Measurements from ENCODE around the gene EHD1.
"Not testable (repeated sequence)": the region's sequence is repeated elsewhere in the genome, so short reads cannot be mapped to it uniquely, and the experiment has no call there.

Gene EHD1

DNA sequence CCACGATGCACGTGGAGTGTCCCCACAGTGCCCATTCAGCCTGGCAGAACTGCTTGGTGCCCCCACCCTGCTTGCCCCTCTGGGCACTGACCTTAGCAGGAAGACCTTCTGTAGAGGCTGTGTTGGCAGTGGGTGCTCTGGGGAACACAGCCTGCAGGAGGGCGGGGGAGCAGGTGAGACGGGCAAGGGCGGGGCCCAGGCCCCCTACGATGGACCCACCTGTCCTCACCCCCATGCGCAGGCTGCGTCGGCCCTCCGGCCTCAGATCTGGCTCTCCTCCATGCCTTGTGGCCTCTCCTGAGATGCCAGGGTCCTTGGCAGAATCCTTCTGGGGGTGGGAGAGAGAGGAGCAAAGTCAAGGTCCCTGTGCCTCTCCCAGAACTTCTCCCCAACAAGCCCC lies 44.9 kb downstream of the EHD1 start:
- in situ Hi-C loops (cut with MboI; ENCODE audit: low sequenced_read_pairs) = no loop called here

DNA sequence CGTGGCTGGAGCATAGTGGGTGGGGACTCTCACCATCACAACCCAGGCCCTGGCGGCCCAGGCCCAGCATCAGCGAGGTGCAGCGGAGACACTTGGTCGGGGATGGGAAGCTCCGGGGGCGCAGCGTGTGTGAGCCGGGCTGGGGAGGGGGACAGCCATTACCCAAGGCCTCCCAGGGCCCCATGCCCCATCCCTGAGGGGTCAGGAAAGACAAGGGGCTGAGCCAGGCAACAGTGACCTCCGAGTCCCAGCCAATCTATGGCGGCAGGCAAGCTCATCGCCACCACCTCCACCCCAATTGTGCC lies 45.3 kb downstream of the EHD1 start:
- in situ Hi-C loops (cut with MboI; ENCODE audit: low sequenced_read_pairs) = no loop called here

DNA sequence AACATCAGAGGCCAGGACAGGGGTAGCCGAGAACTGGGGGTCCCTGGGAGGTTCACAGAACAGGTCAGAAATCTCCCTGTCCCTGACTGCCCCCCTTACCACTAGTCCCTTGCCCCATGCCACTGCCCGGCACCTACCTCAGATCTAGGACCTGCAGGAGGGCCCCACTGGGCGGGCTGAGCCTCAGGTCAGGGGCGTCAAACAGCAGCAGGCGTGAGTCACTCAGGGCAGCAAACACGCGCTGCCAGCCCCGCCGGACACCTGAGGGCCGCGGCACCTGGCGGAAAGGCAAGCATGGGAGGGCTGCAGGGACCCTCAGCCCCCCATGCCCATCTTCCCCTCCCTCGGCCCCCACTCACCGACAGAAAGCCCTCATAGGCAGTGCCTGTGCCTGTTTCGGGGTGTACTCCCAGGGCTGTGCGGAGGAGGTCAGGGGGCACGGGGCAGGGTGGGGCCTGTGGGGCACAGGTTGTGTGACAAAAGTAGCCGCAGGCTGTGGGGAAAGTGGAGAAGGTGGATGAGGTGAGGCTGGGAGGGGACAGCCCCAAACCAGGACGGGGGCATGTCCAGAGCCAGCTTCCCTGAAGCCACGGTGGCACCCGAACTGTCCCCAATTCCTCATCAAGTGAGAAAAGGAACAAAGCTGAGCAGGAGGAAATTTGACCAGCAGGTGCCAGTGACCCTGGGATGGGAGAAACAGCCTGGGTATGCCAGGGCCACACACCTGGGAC lies 45.8 kb downstream of the EHD1 start:
- in situ Hi-C loops (cut with MboI; ENCODE audit: low sequenced_read_pairs) = no loop called here

DNA sequence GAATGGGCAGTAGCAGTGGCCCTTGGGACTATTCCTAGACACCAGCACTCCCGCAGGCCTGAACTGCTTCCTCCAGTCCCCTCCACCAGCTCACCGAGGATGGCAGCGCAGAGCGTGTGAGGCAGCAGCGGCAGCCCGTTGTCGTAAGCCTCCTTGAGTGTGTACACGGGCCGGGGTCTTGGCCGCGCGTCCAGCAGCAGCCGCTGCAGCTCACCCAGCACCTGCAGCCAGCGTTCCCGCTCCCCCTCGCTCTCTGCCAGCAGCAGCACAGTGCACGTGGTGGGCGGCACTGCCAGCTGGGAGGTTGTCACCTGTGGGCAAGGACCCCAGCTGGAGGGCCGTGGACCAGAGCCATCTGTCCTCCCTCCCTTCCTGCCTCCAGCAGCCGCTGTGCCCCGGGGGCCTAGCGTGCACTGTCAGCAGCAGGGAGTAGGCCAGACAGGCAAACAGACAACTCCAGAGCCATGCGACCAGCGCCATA lies 47.0 kb downstream of the EHD1 start:
- in situ Hi-C loops (cut with MboI; ENCODE audit: low sequenced_read_pairs) = no loop called here

DNA sequence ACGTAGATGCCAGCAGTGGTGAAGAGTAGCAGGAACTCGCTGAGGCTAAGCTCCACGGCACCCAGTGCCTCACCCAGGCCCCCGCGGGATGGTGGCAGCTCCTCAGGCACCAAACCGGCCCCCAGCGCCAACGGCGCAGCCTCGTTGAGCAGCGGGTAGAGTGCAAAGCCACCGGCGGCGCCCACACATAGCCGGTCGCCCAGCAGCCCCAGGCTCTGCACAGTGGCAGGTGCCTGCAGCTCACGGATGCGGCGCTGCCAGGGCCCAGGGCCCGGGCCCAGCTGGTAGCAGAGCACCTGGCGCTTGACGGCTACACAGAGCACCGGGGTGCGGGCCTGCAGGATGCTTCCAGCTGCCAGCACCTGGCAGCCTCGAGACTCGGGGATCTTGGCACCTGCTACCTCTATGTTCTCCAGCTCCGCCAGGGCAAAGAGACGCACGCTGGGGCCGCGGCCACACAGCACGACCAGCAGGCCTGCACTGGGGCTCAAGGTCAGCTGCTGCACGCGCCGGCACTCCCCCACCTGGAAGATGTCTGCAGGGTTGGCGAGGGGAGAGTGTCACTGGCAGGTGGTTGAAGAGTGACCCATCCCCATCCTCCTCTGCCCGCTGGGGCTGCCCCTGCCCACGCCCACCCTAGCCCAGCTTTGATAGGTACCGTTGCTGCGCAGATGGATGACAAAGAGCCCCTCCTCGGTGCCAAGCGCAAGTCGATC lies 48.7 kb downstream of the EHD1 start:
- in situ Hi-C loops (cut with MboI; ENCODE audit: low sequenced_read_pairs) = no loop called here

DNA sequence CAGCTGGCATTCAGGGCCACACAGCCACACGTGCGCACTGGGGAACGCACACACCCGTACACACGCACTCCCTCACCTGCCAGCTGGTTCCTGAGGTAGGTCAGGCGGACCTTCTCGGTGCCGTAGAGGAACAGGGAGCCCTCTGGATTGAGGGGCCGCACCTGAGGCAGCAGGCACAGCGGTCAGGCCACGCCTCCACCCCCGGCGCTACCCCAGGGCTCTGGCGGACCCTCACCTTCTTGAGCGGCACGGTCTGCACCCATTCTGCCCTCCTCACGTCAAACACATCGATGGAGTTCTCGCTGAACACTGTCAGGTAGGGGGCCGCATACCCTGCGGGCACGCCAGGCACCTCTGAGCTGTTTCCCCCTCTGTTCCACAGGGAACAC lies 51.0 kb downstream of the EHD1 start:
- in situ Hi-C loops (cut with MboI; ENCODE audit: low sequenced_read_pairs) = no loop called here

DNA sequence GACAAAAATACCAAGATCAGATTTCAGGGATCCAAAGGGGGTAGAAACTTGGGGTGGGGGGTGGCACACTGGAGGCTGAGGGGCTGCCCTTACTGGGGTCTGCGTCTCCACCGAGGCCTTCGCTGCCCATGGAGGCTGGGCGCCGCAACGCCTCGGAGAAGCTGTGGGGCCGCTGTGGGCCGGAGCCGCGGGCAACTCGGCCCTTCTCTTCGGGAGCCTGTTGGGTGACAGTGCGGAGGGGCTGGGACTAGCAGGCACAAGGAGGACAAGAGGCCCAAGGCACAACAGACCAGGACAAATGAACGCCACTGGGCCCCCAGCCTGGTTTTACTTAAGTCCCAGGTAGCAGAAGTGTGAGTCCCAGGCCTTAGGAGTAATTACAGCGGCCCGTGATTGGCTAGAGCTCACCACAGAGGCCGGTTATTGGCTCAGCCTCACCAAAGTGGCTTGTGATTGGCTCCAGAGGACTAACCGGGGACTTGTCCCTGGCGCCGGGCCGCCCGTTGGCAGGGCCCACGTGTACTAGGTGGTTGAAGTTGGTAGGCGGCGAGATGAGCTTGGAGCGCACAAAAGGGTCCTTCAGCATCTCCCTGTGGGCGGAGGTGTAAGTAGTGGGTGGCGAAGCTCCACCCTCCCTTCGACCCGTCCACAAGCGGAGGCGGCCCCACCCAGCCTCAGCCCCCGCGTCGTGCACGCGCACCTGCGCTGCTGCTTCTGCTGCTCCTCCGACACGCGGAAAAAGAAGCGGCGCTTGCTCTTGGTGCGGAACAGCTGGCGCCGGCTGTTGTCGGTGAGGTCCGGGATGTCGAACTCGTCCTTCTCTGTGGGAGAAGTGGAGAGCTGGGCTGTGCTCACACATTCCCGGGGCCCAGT lies 51.6 kb downstream of the EHD1 start:
- in situ Hi-C loops (cut with MboI; ENCODE audit: low sequenced_read_pairs) = no loop called here

DNA sequence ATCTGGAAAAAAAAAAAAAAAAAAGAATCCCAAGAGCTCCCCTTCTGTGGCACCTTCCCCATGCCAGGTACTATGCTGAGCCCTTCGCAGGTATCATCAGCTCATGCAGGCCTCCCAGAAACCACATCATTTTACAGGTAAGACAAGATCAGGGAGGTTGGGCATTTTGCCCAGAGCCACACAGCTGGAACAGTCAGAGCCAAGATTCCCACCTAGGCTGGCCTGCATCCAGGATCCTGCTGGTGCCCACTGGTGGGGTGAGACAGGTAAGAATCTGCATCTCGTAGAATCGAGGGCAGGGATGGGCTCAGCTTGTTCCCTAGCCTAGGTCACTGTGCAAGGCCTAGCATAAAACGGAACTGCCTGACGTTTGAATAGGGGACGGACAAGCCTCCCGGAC lies 52.4 kb downstream of the EHD1 start:
- in situ Hi-C loops (cut with MboI; ENCODE audit: low sequenced_read_pairs) = no loop called here

DNA sequence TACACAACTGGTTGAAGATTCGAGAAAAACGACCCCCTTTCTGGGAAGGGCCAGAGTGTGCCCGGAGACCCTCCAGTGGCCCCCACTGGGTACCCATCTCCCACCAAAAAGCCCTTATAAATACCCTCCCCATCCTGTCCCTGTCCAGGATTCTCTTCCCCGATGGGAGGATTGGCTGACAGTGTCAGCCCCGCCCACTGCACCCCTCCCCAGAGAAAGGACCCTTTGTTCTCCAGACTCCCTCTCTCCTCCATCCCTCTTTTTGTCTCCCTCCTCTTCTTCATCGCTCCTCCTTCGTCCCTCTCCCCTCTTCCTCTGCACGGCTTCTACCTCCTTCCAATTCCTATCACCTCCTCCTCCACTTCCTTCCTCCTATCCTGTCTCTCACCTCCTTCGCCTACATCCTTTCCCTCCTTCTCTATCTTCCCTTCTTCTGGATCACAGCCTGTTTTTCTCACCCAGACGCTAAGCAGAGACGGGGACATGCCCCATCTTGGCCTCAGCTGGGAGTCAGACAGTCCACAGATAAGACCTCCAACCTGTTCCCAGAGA lies 54.8 kb downstream of the EHD1 start:
- in situ Hi-C loops (cut with MboI; ENCODE audit: low sequenced_read_pairs) = no loop called here

DNA sequence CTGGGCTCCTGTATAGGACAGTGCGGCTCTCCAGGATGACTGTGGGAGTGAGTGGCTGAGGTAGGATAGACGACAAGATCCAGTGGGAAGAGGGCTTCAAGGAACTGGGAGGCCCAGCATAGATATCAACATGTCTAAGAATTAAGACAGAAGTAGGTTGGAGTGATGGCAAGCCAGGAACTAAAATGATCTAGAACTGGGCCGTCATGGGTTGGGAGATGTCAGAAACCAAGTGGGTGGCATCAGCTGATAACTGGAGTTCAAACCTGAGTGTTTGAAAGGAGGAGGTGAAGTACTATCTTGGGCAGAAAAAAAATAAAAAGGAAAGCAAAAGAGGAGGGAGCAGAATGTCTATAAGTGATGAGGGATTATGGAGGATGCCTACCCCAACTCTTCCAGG lies 60.9 kb downstream of the EHD1 start:
- in situ Hi-C loops (cut with MboI; ENCODE audit: low sequenced_read_pairs) = no loop called here

DNA sequence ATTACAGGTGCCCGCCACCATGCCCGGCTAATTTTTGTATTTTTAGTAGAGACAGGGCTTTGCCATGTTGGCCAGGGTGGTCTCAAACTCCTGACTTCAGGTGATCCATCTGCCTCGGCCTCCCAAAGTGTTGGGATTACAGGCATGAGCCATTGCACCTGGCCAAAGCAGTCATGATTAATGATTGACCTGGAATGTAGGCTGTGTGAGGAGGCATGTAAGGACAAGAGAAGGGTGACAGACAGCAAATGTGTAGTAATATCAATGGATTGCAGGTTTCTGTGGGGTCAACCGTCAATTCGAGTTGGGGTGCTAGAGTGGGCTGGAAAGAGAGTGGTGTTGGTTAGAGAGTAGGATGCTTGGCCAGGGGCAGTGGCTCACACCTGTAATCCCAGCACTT lies 63.0 kb downstream of the EHD1 start:
- in situ Hi-C loops (cut with MboI; ENCODE audit: low sequenced_read_pairs) = not testable (repeated sequence)

DNA sequence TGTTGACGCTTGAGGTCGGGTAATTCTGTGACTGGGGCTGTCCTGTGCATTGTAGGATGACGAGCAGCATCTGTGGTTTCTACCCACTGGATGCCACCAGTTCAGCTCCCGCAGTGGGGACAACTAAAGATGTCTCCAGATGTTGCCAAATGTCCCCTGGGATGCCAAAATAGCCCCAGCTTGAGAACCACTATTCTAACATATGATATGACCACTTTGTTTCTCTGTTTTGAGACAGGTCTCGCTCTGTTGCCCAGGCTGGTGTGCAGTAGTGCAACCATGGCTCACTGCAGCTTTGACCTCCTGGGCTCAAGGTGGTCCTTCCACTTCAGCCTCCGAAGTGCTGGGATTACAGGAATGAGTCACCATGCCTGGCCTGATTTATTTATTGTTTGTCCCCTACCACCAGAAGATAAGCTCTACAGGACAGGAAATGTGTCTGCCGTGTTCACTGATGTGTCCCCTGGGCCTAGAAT lies 63.7 kb downstream of the EHD1 start:
- in situ Hi-C loops (cut with MboI; ENCODE audit: low sequenced_read_pairs) = no loop called here

DNA sequence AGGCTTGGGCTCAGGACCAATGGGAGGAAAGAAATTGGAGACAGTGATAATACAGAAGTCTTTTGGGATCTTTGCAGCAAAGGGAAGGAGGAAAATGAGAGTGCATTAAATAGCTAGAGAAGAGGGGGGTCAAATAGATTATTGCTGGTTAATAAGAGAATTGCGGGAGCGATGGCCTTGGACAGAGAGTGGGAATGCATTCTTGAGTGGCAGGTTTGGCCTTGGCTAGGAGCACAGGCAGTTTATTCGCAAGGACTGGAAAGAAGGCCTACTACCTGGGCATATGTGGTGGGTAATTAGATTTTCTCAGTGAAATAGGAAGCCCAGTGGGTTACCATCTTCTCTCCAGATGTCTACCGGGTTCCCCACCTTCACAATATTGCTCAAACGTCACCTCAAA lies 64.6 kb downstream of the EHD1 start:
- in situ Hi-C loops (cut with MboI; ENCODE audit: low sequenced_read_pairs) = no loop called here

DNA sequence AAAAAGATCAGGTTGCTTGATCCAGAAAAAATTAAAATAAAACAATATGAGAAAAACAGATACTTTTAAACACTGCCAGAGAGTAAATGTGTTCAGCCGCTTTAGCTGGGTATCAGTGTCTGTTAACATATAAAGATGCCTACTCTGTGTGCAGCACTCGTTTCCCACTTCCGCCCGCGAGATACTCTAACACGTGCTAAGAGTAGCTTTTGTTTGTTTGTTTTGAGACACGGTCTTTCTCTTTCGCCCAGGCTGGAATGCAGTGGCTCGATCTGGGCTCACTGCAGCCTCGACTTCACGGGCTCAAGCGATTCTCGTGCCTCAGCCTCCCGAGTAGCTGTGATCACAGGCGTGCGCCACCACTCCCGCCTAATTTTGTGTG lies 67.5 kb downstream of the EHD1 start:
- in situ Hi-C loops (cut with MboI; ENCODE audit: low sequenced_read_pairs) = no loop called here

DNA sequence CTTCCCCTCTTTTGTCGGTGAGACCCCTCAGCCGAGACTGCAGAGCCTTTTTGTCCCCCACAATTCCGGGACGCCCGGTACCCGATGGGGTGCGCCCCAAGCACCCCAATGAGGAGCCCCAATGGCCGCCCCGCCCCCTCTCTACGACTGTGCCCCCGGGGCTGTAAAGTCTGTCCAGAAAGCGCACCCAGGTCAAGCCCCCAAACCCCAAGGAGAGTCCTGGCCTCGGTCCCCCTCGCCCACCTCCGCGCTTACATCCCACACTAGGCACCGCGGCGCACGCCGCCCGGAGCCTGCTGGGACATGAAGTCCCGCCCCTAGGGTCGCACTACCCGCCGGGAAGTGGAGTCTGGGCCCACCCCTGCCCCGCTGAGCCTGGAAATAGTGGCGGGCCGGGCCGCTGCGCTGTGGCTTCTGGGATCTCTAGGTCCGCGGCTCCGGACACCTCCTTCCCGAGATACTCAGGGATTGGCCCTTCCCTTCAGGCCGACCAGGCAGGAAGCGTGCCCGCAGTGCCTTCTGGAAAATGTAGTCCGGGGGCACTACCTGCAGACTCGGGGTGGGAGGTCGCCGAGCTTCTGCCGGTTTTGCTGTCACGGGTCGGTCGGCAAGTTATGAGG lies 68.0 kb downstream of the EHD1 start, which contains the start of gene MEN1:
Gene MEN1, minus strand, starts transcription at position 281 of the 620 bp plus-strand sequence. CDS start 442 bp downstream, outside the sequence.
- in situ Hi-C loops (cut with MboI; ENCODE audit: low sequenced_read_pairs) = no loop called here

DNA sequence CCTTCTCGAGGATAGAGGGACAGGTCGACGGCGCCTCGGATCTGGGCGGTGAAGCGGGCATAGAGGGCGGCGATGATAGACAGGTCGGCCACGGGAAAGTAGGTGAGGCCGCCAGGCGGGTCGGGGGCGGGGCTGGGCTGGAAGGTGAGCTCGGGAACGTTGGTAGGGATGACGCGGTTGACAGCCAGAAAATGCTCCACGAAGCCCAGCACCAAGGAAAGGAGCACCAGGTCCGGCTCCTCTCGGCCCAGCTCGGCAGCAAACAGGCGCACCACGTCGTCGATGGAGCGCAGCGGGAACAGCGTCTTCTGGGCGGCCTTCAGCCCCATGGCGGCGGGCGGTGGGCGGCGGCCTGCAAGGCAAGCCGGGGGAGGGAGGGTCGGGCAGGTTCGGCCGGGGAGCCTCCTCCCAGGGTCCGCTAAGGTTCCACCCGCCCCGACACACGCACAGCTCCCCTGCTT lies 68.6 kb downstream of the EHD1 start:
- in situ Hi-C loops (cut with MboI; ENCODE audit: low sequenced_read_pairs) = no loop called here

DNA sequence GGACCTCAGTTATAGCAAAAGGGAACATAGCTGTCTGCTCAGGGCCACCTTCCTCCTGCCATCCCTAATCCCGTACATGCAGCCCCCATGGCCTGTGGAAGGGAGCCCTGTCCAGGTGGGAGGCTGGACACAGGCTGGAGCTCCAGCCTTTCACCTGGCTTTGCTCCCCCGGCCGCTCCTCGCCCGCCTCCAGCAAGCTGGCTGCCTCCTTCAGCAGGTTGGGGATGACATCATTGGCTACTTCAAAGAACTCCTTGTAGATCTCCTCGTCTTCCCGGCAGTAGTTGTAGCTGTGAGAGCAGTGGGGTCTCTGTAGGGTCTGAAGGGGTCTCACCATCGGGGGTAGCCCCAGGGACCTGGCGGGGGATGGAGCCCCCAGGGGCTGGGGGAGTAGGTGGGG lies 72.9 kb downstream of the EHD1 start:
- in situ Hi-C loops (cut with MboI; ENCODE audit: low sequenced_read_pairs) = no loop called here

DNA sequence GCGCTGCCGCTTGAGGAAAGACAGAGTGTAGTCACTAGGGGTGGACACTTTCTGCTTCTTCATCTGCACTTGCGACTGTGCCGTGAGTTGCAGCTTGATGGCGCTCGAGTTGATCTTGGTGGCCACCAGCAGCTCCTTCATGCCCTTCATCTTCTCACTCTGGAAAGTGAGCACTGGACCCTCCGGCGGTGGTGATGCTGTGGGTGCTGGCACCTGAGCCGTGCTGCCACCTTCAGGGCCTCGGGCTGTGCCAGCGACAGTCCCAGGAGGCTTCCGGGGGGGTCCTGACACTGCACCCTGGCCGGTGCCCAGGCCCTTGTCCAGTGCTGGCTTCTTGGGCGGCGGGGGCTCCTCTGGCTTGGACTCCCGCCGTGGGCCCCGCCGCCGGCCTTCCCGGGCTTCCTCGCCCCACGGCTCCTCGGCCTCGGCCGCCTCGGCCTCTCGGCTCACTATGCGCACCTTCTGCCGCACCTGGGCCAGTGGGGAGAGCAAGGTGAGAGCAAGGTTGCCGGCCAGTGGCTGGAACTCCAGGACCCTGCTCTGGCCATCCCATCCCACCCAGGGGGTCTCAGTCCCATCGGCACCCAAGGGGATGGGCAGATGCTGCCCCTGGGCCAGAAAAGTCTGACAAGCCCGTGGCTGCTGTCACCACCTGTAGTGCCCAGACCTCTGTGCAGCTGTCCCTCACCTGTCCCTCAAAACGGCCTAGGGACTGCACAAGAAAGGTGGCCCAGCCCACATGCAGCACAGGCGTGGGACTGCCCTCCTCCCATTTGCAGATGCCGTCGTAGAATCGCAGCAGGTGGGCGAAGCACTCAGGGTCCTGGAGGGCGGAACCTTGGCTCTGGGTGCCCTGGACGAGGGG lies 73.8 kb downstream of the EHD1 start:
- in situ Hi-C loops (cut with MboI; ENCODE audit: low sequenced_read_pairs) = no loop called here

DNA sequence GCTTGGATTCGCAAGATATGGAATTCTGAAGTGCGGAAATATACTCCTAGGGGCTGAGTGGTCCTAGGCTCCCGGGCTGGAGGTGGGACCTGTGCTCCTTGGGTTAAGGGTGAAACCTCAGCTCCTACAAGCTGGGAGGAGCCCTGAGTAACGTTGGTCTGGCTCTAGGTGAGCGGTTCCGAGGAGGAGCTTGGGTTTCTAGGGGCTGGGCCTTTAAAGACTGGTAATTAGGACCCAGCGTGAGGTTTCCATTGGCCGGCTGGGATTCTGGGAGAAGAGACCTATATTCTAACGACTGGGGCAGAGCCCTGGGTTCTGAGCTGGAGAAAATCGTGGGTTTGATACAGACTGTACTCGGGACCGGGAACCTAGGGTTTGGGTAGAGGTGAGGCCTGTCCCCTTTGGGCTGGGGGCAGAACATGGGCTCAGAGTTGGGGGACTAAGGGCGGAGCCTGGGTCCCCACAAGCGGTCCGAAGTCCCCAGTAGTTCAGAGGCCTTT lies 74.5 kb downstream of the EHD1 start:
- in situ Hi-C loops (cut with MboI; ENCODE audit: low sequenced_read_pairs) = no loop called here
